ENCODE results near the gene CAPN1. TPM values are rescaled to one million over a fixed set of nuclear protein-coding genes. Genes with fewer than 3 reads are reported as not detected.
A peak's percentile ranks its signal among the peaks of the same experiment; 100 is the strongest.

The CAPN1 gene
- total and polyA plus RNA-seq, 8 donors: 79.5 to 325 (median 134) TPM

- no peak overlapping the region for H3K27ac ChIP-seq
- intact Hi-C loops (cut with DNase I; ENCODE audit: low total_unique reads): no loop called here
- no peak overlapping the region for H3K4me3 ChIP-seq
- TF ChIP-seq CTCF (IDR thresholded peaks at IDR 0.05) (no peak), EP300 (IDR thresholded peaks at IDR 0.05) (no peak), POLR2A (IDR thresholded peaks at IDR 0.05) (no peak), POLR2AphosphoS5 (IDR thresholded peaks at IDR 0.05) (no peak)
- no peaks in the 10 kb centered on the region for H3K9me3 ChIP-seq
- peaks cover 26 to 32% (median 30%) of the 10 kb centered on the region in 4 donors for H3K36me3 ChIP-seq
- no peaks in the 10 kb centered on the region for H3K27me3 ChIP-seq
- 70 to 85% (median 77%) methylated on average over 10 to 16 of the region's 16 CpGs for WGBS, 5 donors
- peaks cover 3 to 11% (median 8%) of the 10 kb centered on the region in 4 donors for H3K4me1 ChIP-seq
- DNase-seq: peak in 1 of 2 donors; percentile 21
Observed at GRCh38 chr11:65214212-65214845, 32.6 kb downstream of the CAPN1 start.

DNA sequence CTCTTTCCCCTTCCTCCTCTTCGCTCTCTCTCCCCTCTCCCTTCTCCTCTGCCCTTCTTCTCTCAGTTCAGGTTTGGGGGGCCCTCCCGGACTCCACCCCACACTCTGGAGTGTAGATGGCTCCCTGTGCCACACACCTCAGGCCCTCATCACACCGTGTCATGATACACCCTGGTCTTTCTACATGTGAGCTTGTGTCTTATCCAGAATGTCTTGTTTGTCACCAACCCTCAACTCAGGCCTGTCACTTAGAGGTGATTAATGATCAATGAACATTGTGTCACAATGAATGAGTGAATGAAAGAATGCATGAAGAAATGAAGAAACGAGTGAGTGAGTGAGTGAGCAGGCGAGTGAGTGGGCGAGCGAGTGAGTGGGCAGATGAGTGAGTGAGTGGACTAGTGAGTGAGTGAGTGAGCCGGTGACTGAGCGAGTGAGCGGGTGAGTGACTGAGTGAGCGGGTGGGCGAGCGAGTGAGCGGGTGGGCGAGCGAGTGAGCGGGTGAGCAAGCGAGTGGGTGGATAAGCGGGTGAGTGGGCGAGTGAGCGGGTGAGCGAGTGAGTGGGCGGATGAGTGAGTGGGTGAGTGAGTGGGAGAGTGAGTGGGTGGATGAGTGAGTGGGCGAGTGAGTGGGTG lies 33.8 kb downstream of the CAPN1 start:
- no peak for TF ChIP-seq EP300 (IDR thresholded peaks at IDR 0.05)
- TF ChIP-seq POLR2A (IDR thresholded peaks at IDR 0.05): no peak
- TF ChIP-seq POLR2AphosphoS5 (IDR thresholded peaks at IDR 0.05): no peak
- TF ChIP-seq CTCF (IDR thresholded peaks at IDR 0.05): no peak
- intact Hi-C loops (cut with DNase I; ENCODE audit: low total_unique reads): no loop called here
- 87 to 92% (median 89%) methylated on average over 17 to 24 of the region's 24 CpGs for WGBS, 5 donors
- Histone ChIP-seq H3K36me3 (peaks cover 14 to 20% (median 18%) of the 10 kb centered on the region in 4 donors), H3K27ac (no peak overlapping the region), H3K9me3 (no peaks in the 10 kb centered on the region), H3K27me3 (no peaks in the 10 kb centered on the region), H3K4me1 (peaks cover 0 to 18% (median 8%) of the 10 kb centered on the region in 4 donors), H3K4me3 (no peak overlapping the region)
- peak in 1 of 2 donors; percentile 16 for DNase-seq

DNA sequence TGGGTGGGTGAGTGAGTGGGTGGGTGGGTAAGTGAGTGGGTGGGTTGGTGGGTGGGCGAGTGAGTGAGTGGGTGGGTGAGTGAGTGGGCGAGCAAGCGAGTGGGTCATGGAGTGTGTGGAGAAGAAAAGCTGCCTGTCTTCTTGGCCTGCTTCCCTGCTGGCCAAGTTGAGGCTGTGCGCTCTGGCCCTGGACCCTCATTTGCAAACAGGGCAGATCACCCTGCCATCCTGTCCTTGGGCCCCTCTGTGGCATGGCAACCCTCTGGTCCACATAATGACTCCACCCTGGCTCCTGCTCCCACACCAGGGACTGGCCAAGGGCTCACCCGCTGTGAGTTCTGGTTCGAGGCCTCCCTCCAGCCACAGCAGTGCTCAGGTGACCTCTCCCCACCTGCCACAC lies 35.1 kb downstream of the CAPN1 start:
- no peak for DNase-seq
- no peak overlapping the region for H3K27ac ChIP-seq
- TF ChIP-seq POLR2AphosphoS5 (IDR thresholded peaks at IDR 0.05) (no peak), EP300 (IDR thresholded peaks at IDR 0.05) (no peak), POLR2A (IDR thresholded peaks at IDR 0.05) (no peak), CTCF (IDR thresholded peaks at IDR 0.05) (no peak)
- H3K27me3 ChIP-seq: no peaks in the 10 kb centered on the region
- intact Hi-C loops (cut with DNase I; ENCODE audit: low total_unique reads): no loop called here
- H3K4me3 ChIP-seq: no peak overlapping the region
- peaks cover 1 to 7% (median 5%) of the 10 kb centered on the region in 4 donors for H3K36me3 ChIP-seq
- peaks cover 0 to 18% (median 8%) of the 10 kb centered on the region in 4 donors for H3K4me1 ChIP-seq
- no peaks in the 10 kb centered on the region for H3K9me3 ChIP-seq
- 79 to 89% (median 85%) methylated on average over 6 of the region's 6 CpGs for WGBS, 5 donors

DNA sequence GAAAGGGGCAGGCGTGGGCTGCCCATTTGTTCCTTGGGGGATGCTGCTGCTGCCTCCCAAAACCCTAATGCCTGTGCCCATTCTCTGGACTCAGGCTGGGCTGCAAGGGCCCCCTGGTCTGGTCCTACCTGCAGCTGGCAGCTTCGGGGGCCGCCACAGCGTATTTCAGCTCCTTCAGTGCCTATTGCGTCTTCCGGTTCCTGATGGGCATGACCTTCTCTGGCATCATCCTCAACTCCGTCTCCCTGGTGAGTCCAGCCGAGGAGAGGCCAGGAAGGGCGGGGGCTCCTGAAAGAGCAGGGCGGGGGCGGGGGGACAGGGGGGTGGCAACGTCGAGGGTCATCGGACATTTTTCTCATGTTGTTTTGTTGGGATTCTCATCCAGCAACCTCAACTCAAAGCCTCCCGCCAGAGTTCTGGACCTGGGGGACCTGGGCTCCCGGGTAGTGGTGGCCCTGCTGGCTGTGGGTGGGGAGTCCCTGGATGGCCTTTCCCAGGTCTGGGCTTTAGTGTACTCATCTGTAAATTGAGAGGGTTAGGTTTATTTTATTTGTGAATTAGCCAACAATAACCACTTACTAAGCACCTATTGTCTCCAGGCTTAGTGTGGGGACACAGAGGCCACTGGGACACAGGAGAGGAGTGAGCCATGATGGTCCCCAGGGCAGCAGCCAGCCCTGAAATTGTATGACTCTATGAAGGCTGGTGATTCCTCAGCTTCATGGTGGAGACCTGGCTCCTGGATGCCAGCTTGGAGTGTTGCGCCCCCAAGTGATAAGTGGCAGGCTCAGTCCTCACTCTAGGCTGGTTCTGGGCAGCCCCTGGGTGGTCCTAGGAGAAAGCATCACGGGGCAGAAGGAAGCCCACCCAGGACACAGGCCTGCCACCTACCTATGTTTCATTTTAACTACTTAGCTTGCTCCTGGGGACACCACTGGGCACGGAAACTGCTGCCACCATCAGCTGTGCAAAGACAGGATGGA lies 36.0 kb downstream of the CAPN1 start:
- Histone ChIP-seq H3K36me3 (no peaks in the 10 kb centered on the region), H3K9me3 (no peaks in the 10 kb centered on the region), H3K27ac (no peak overlapping the region), H3K4me3 (no peak overlapping the region), H3K4me1 (peaks cover 4 to 25% (median 8%) of the 10 kb centered on the region in 4 donors), H3K27me3 (no peaks in the 10 kb centered on the region)
- intact Hi-C loops (cut with DNase I; ENCODE audit: low total_unique reads): no loop called here
- TF ChIP-seq POLR2AphosphoS5 (IDR thresholded peaks at IDR 0.05) (no peak), EP300 (IDR thresholded peaks at IDR 0.05) (no peak), POLR2A (IDR thresholded peaks at IDR 0.05) (no peak), CTCF (IDR thresholded peaks at IDR 0.05) (no peak)
- 84 to 90% (median 87%) methylated on average over 17 to 19 of the region's 19 CpGs for WGBS, 5 donors
- no peak for DNase-seq
